ENCODE measurements around the gene GPR135. TPM values are rescaled to one million over a fixed set of nuclear protein-coding genes. Genes with fewer than 3 reads are reported as not detected.

Gene GPR135
- total and polyA plus RNA-seq, 10 of the 15 experiments (the other 5 are each of a cell fraction or from before 2014, with no cell fraction given) = 0.11 to 1.1 (median 0.86) TPM

DNA sequence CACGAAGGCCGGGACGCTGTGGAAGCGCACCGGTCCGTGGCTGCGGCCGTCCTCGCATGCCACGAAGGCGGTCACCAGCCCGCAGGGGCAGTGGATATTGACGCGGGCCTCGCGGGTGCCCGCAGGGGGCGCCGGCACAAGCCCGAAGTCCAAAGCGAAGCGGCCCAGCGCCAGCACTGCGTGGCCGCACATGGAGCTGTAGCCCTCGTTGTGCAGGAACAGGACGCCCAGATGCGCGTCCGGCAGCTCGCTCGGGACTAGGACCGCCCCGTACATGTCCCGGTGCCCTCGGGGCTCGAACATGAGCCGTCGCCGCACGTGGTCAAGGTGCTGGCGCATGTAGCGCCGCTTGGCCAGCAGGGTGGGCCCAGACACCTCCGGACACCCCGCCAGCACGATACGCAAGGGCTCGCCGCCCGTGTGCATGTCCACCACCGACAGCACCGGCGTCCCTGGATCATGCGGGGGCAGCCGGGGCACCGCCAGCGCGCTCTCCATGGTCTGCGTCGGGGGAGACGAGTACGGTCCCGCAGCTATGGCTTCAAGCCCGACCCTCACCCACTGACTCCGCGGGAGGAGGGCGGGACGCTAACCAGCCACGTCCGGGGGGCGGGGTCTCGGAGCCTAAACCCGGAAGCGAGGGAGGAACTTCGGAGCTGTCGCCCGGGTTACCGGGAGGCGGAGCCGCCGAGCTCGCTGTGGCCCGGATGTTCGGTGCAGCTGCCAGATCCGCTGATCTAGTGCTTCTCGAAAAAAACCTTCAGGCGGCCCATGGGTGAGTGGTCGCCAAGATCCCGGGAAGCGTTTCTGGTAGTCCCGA lies 18.8 kb upstream of the GPR135 start, which contains the start of the genes JKAMP and L3HYPDH (continued):
- TF ChIP-seq, protein P1, sequence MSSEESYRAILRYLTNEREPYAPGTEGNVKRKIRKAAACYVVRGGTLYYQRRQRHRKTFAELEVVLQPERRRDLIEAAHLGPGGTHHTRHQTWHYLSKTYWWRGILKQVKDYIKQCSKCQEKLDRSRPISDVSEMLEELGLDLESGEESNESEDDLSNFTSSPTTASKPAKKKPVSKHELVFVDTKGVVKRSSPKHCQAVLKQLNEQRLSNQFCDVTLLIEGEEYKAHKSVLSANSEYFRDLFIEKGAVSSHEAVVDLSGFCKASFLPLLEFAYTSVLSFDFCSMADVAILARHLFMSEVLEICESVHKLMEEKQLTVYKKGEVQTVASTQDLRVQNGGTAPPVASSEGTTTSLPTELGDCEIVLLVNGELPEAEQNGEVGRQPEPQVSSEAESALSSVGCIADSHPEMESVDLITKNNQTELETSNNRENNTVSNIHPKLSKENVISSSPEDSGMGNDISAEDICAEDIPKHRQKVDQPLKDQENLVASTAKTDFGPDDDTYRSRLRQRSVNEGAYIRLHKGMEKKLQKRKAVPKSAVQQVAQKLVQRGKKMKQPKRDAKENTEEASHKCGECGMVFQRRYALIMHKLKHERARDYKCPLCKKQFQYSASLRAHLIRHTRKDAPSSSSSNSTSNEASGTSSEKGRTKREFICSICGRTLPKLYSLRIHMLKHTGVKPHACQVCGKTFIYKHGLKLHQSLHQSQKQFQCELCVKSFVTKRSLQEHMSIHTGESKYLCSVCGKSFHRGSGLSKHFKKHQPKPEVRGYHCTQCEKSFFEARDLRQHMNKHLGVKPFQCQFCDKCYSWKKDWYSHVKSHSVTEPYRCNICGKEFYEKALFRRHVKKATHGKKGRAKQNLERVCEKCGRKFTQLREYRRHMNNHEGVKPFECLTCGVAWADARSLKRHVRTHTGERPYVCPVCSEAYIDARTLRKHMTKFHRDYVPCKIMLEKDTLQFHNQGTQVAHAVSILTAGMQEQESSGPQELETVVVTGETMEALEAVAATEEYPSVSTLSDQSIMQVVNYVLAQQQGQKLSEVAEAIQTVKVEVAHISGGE (CRISPR knock-in tag; IDR thresholded peaks at IDR 0.05) = no peak
- TF ChIP-seq MEF2B (IDR thresholded peaks at IDR 0.05; ENCODE audit: partially characterized antibody, poor library complexity, severe bottlenecking) (peak; percentile 47), BACH1 (IDR thresholded peaks at IDR 0.05; ENCODE audit: borderline replicate concordance) (peak; percentile 56; the same call in 1 of the 2 replicates), ZNF207 (IDR thresholded peaks at IDR 0.05; ENCODE audit: borderline replicate concordance) (peak; percentile 83), ZSCAN29 (IDR thresholded peaks at IDR 0.05) (no peak), SREBF1 (IDR thresholded peaks at IDR 0.05; ENCODE audit: low read length) (no peak), ATF7 (IDR thresholded peaks at IDR 0.05; ENCODE audit: low read depth) (no peak), CREB1 (IDR thresholded peaks at IDR 0.05; ENCODE audit: low read depth) (no peak; the same call in 1 of the 2 replicates), STAT3 (IDR thresholded peaks at IDR 0.05; ENCODE audit: low read depth, low read length) (no peak), SP1 (IDR thresholded peaks at IDR 0.05; ENCODE audit: low read depth, low read length) (peak; percentile 35), DPF2 (IDR thresholded peaks at IDR 0.05) (peak; percentile 83), CBFB (IDR thresholded peaks at IDR 0.05; ENCODE audit: low read depth) (peak; percentile 24; the same call in 1 of the 2 replicates), CHD2 (IDR thresholded peaks at IDR 0.05; ENCODE audit: borderline replicate concordance, low read depth, low read length) (0 out of 2 replicates have a peak, but pooled peaks have one; percentile 41), SUPT20H (IDR thresholded peaks at IDR 0.05; ENCODE audit: borderline replicate concordance, control insufficient read depth, low read depth, low read length) (no peak), BHLHE40 (IDR thresholded peaks at IDR 0.05; ENCODE audit: borderline replicate concordance in 1 of 2, low read depth in 2 of 2, low read length in 1 of 2) (peak; percentile 53 to 86; a peak in 3 of 4 replicates), STAT1 (conservative IDR thresholded peaks at IDR 0.05) (0 out of 2 replicates have a peak, but pooled peaks have one; percentile 39), MXI1 (IDR thresholded peaks at IDR 0.05; ENCODE audit: low read depth, low read length) (peak; percentile 23), CHD4 (IDR thresholded peaks at IDR 0.05) (no peak), KAT2A (conservative IDR thresholded peaks at IDR 0.05; ENCODE audit: control insufficient read depth, low read depth, low read length) (no peak)
- TF ChIP-seq, protein P2, sequence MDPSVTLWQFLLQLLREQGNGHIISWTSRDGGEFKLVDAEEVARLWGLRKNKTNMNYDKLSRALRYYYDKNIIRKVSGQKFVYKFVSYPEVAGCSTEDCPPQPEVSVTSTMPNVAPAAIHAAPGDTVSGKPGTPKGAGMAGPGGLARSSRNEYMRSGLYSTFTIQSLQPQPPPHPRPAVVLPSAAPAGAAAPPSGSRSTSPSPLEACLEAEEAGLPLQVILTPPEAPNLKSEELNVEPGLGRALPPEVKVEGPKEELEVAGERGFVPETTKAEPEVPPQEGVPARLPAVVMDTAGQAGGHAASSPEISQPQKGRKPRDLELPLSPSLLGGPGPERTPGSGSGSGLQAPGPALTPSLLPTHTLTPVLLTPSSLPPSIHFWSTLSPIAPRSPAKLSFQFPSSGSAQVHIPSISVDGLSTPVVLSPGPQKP (IDR thresholded peaks at IDR 0.05; ENCODE audit: low read depth, low read length) = no peak
- TF ChIP-seq, protein P3, sequence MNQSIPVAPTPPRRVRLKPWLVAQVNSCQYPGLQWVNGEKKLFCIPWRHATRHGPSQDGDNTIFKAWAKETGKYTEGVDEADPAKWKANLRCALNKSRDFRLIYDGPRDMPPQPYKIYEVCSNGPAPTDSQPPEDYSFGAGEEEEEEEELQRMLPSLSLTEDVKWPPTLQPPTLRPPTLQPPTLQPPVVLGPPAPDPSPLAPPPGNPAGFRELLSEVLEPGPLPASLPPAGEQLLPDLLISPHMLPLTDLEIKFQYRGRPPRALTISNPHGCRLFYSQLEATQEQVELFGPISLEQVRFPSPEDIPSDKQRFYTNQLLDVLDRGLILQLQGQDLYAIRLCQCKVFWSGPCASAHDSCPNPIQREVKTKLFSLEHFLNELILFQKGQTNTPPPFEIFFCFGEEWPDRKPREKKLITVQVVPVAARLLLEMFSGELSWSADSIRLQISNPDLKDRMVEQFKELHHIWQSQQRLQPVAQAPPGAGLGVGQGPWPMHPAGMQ (IDR thresholded peaks at IDR 0.05; ENCODE audit: borderline replicate concordance) = no peak
- TF ChIP-seq, protein P4, sequence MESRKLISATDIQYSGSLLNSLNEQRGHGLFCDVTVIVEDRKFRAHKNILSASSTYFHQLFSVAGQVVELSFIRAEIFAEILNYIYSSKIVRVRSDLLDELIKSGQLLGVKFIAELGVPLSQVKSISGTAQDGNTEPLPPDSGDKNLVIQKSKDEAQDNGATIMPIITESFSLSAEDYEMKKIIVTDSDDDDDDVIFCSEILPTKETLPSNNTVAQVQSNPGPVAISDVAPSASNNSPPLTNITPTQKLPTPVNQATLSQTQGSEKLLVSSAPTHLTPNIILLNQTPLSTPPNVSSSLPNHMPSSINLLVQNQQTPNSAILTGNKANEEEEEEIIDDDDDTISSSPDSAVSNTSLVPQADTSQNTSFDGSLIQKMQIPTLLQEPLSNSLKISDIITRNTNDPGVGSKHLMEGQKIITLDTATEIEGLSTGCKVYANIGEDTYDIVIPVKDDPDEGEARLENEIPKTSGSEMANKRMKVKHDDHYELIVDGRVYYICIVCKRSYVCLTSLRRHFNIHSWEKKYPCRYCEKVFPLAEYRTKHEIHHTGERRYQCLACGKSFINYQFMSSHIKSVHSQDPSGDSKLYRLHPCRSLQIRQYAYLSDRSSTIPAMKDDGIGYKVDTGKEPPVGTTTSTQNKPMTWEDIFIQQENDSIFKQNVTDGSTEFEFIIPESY (IDR thresholded peaks at IDR 0.05) = no peak

Data from GM12878 (cell line).